ENCODE measurements around the gene SHISA5.

DNA sequence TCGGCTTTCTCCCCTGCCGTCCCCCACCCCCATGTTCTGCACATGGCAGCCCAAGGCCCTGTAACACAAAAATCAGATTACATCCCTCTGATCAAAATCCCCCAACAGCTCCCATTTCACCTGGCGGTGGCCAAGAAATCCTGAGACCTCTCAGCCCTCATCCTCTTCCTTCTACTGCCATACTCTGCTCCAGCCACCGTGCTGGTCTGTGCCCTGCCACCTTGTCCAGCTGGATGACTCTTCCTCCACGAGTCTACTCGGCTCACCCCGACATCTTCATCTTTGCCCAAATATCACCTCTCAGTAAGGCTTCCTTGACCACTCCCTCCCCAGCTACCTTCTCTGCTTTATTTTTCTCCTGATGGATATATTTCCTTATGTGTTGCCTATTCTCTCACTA lies 67.1 kb downstream of the SHISA5 start:
- TF ChIP-seq CTCF (IDR thresholded peaks at IDR 0.05) (no peak), EP300 (IDR thresholded peaks at IDR 0.05) (no peak)

Measured in tibial nerve (tissue), 4 donors.